Mesenteric fat pad (tissue), 1 donor: Measurements from ENCODE around the gene NAGPA. TPM values are rescaled to one million over a fixed set of nuclear protein-coding genes. Genes with fewer than 3 reads are reported as not detected.

Experiments
- DNase-seq: peaks from one replicate; pipeline ENCODE4 v3.0.0-alpha.2; 2020; ENCODE audit warnings: low spot score
- total RNA-seq: library from RNA; stranded (reverse); fragmentation: NEBNext Ultra II Directional; extraction: Animal tissue kit (Norgen Biotek cat#: 25700); gene quantifications from one replicate; pipeline ENCODE4 v1.2.1, GENCODE V29; 2021
- donor health status: DM: yes; HTN: yes; CAD: no.

The NAGPA gene
- total RNA-seq, 1 donor from 2014 or later: 12.1 TPM

DNA sequence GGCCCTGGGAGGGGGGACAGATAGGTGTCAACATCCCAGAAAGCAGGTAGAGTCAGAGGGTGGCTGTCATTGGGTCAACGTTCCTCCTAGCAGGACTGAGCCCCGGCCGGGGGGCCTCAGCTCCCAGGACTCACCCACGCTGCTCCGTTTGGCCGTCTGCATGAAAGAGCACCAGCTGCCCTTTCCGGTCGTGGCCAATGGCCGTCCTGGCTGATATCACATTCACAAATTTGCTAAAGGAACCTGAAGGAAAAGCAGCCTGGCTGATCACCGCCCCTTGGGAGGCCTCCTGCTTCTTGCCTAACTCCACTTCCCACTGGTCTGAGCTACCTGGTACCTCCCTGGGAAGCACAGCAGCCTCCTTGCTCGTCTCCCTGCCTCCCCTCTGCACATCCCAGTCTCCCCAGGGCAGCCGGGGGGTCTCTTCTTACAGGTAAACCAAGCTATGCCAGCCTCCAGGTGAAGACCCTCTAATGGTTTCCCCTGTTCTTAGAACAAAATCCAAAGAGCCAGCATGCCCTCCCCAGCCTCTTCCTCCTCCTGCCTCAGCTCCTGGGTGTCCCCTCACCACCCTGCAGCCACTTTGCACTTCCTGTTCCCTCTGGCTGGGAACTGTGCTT is 3.4 kb downstream of the NAGPA start:
- no peak for DNase-seq

DNA sequence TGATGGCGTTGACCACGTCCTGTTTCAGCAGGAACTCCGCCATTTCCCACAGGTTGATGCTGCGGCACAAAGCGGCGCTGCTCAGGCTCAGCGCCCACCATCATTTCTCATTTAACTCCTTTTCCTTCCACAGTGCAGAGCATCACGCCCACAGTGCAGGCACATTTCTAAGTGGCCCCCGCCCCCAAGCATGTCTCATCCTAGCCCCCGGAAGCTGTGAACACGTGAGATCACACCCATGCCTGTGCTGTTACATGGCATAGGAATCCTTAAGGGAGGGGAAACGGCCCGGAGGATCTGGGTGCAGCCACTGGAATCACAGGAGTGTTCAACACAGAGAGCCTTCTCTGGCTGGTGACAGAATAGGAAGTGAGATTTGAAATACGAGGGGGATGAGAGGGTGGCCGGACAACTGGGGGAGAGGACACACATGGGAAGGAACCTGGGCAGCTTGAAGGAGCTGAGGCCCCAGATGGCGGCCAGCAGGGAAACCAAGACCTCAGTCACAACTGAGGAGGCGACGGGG is 4.7 kb downstream of the NAGPA start:
- DNase-seq: no peak

DNA sequence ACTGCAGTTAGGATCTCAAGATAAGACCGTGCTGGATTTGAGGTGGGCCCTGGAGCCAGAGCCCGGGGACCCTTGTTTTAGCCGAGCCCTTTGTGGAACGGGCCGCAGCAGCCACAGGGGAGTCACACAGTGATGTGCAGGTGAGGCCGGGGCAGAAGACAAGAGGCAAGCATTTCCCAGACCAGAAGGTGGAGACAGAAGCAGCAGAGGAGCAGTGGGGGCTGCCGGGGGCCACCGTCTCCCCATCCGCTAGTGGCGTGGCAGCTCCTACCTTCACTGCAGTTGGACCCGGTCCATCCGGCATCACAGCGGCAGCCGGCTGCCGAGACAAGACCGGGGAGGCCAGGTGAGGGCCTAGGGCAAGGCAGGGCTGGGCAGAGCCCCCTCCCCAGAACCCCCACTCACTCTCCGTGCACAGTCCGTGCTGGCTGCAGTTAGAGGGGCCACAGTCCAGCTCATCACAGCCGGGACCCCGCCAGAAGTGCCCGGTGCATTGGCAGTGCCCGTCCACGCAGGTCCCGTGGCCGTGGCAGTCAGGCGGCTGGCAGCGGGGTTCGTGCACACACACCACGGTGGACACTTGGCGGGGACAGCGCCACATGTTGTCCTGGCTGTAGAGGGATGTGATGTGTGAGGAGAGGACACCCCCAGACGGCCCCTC is 6.0 kb downstream of the NAGPA start:
- DNase-seq: no peak

DNA sequence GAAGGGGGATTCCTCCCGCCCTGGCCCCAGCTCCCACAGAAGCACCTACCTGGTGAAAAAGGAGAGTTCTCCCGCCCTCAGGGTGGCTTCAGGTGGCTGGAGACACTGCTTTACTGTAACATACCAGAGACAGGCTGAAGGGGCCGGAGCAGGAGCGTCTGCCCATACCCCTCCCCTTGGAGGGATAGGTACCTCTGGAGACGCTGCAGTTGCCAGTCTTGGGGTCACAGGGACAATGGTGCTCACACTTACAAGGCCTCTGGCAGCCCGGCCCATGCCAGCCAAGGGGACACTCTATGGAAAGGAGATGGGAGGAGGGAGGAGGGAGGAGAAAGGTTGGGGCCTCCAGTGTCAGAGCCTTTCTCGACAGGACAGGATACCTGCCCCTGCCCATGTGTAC is 6.6 kb downstream of the NAGPA start:
- no peak for DNase-seq

DNA sequence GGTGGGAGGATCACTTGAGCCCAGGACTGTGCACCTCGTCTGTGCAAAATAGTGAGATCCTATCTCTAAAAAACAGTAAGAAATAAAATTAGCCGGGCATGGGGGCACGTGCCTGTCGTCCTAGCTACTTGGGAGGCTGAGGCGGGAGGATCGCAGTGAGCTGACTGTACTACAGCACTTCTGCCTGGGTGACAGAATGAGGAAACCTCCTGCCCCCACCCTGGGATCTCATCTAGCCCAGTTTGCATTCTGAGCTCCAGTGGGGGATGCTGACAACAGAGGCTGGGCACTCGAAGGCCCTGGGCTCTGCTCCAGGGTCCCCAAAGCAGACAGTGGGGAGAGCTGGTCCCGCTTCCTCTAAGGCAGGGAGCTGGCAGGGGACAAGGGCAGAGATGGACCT is 7.1 kb downstream of the NAGPA start:
- no peak for DNase-seq

DNA sequence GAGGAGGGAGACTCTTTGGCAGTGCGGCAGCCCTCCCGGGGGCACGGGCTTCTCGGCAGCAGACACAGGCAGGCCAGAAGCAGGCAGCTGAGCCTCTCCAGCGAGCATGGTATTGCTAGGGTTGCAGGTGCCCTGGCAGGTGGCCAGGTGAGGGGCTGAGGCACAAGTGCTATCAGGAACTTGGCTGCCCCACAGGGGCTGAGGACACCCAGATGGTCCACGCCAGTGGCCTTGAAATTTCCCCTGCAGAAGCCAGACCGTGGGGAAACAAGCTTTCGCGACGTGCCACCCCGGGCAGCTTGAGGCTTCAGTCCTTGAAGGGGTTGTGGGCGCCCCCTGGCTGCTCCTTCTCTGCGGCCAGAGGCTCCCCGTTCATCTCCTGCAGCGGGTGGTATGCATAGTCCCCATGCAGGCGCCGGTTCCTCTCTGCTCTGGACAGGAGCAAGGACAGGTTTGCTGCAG is 8.5 kb downstream of the NAGPA start:
- DNase-seq: no peak

DNA sequence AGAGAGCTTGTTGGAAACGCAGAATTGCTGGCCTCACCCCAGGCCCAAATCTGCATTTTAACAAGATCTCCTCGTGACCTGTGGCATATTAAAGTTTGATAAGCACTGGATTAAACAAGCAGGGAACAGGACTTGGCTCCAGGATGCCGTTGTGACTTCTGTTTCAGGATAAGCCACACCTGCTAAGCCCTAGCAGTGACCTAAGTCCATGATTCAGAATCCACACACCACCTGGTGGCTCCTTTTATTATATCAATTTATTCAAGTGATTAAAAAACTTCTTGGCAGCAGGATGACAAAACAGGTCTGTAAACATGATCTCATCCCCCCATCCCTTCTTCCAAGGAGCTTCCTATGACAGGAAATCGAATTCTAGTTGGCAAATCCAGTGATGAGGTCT is 9.1 kb downstream of the NAGPA start:
- DNase-seq: no peak

DNA sequence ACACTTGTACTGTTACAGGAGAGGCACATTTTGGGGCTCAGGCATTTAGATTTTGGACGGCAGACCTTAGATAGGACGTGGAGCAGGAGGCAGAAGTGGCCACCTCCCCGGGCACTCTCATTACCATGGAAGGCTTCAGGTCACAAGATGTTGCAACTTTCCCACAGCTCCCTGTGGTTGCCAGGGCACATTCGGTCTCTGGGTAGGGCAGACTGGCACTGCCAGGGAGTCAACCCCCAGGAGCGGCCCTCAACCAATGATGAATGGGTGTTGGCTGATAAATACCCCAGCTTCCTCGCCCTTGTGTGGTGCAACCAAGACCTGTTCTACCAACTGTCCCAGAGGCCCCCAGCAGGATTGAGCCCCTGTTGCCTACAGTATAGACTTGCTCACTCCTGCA is 11.2 kb downstream of the NAGPA start:
- DNase-seq: no peak

DNA sequence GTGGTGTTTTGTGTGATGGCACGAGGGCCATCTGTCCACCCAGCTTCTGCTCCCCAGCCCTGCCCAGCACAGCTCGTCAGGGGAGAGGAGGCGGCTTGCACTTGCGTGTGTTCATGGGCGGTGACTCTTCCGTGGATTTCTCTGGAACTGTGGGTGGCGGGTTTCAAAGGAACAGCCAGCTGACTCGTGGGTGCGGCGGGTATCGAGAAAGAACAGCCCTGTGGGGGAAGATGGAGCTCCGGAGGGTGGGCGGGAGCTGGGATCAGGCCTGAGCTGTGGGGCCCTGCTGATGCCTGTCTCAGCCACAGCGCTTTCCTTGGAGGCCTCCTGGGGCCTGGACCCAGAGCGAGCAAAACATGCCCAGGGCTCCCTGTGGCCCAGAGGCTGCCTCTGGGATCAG is 13.2 kb downstream of the NAGPA start:
- DNase-seq: no peak

DNA sequence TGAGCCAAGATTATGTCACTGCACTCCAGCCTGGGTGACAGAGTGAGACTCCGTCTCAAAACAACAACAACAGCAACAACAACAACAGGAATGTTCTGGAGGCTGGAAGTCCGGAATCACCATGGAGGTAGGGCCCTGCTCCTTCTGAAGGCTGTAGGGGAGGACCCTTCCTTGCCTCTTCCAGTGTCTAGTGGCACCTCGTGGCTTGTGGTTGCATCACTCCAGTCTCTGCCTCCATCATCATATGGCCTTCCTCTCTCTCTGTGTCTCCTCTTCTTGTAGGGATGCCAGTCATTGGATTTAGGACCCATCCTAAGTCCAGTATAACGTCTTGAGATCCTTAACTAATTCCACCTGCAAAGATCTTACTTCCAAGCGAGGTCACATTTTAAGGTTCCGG is 14.0 kb downstream of the NAGPA start:
- DNase-seq: no peak

DNA sequence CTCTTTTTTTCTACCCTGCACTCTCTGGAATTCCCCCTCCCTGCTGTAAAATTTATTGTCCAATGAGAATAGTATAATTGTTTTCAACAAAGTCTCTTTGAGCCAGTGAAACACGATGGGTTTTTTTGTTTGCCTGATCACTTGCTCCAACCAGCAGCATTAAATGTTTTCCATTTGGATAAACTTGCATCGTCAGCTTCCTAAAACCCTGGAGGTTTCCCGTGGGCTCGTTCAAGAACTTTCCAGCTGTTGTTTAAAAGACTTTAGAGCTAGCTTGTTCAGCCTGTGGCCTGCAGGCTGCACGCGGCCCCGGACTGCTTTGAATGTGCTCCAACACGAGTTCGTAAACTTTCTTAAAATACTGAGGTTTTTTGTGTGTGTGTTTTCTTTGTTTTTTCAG is 14.9 kb downstream of the NAGPA start:
- no peak for DNase-seq

DNA sequence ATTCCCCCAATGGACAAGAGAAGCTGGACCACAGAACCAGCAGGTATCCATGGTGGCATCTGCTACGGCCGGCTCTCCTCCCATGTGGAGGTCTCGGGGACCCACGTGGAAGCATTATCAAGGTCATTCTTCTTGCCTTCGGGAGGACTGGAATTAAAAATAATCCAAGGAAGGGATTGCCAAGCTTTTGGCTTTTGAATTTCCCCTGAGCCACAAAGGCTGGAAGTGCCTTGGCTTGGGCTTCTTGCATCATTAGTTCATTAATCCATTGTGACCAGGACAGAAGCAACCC is 16.1 kb downstream of the NAGPA start:
- no peak for DNase-seq

DNA sequence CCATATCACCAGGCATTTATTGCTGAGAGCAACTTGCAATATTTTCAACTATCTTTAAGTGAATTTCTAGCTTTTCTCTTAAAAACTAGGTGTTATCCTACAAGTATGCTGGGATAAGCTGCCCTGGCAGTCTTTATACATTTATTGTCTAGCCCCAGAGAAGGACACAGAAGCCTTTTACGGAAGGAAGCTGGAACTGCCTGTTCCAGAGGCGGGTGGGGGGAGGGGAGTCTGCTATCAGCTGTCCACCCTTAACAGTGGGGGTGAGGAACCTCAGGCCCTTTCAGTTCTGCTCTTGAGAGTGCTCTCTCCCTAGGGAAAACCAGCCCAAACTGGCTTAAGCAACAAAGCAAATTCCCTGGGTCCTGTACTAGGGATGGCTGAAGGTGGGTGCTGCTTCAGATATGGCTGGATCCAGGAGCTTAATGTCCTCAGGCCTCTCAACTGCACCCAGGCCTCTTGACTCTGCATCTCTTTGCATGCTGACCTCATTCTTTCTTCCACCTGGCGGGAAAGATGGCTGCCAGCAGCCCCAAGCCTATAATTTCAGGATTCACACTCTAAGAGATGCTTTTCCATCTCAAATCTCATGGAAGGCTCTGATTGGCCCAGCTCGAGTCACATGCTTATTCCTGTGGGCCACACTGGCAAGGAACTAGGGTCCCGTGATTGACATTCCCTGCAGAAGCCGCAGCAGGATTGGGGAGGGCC is 16.6 kb downstream of the NAGPA start:
- no peak for DNase-seq

DNA sequence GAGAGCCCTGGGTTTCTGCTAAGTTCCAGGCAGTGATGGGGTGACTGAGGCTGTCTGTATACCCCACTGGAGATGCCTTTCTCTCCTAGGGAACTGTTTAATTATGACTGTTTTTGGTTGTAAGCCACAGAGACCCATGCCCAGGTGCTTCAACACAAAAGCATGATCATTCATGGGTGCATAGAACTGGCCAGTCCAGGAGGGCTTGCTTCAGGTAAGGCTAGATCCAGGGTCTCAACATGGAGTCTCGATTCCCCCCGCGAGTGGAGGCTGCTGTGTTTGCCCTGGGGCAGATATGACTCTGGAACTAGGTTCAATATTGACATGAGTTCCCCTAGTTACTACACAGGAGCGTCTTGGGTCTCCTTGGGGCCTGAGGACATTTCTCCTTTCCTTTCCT is 17.8 kb downstream of the NAGPA start:
- DNase-seq: no peak

DNA sequence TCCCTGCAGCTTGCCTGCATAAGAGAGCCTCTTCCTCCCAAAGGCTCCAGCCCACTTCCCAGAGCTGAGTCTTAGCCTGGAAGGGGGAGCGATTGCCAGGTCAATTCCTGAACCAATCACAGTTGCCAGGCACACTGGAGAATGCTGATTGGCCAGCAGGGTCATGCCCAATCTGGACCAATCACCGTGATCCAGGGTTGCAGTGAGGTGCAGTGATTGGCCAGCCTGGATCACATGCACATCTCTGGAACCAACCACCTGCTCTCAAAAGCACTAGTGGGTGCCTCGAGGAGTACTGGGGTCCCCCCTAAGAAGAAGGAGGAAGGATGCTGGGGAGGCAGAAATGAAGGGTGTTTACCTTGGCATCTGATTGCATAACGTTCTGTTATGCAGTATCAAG is 18.4 kb downstream of the NAGPA start:
- DNase-seq: no peak

DNA sequence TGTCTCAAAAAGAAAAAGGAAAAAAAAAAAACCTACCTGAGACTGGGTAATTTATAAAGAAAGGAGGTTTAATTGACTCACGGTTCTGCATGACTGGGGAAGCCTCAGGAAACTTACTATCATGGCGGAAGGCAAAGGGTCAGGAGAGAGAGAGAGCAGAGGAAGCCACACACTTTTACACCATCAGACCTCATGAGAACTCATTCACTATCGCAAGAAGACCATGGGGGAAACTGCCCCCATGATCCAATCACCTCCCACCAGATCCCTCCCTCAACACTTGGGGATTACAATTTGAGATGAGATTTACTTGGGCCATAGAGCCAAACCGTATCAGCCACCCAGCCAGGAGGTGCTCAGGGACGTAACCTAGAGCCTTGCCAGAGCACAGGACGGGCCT is 20.8 kb downstream of the NAGPA start:
- DNase-seq: no peak

DNA sequence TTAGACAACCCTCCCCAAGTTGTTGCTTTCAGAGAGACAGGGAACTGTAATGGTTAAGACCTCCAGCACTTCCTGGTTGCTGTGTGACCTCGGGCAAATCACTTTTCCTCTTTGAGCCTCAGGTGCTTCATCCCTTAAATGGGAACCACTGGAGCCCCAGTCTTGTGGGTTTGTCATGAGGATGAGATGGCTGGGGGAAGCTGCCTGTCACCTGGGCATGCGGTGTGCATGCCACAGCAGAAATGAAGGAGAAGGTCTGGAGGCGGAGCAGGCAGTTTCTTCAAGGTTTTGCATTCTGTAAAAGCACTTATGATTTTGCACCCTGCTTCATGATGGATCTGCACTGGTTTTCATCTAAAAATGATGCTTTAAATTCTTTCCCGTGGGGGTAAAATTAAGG is 22.1 kb downstream of the NAGPA start:
- no peak for DNase-seq

DNA sequence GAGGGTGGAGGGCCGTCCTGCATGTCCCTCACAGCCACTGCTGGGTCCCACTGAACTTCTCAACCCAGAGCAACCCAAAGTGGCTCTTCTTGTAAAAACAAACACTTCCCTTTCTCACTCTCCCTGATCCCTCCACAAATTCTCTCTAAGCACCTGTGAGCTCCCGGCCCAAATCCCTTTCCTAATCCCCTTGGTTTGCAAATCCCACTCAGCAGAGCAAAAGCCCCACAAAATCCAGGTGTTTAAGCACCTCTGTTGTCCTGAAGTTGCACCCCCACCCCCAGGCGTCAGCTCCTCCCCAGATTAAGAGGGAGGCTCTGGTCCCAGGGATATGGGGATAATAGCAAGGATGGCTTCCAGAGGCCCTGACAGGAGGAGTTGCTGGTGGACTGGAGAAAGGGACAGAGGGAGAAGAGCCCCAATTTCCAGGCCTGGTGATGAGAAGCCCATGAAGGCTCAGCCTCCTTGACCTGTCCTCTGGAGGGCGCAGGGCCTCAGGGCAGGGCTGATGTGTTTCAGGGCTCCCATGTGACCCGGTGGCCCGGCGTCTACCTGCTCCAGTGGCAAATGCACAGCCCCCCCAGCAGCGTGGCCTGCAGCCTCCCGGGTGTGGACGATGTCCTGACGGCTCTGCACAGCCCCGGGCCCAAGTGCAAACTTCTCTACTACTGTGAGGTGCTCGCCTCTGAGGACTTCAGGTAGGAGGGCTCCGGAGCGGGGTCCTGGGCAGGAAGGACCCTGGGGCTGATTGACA is 23.0 kb downstream of the NAGPA start:
- DNase-seq: no peak

DNA sequence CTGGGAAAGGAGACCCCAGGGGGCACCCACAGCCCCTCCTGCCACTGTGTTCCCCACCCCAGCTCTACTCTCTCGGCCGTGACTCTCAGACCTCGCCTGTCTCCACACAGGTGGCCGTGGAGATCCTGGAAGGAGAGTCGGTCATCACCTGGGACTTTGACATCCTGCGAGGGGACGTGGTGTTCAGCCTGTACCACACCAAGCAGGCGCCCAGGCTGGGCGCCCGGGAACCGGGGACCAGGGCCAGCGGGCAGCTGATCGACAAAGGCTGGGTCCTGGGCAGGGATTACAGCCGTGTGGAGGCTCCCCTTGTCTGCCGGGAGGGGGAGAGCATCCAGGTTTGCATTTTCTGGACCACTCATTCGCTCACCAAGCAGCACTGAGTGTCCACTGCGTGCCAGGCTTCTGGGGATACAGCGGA is 25.4 kb downstream of the NAGPA start:
- DNase-seq: no peak

DNA sequence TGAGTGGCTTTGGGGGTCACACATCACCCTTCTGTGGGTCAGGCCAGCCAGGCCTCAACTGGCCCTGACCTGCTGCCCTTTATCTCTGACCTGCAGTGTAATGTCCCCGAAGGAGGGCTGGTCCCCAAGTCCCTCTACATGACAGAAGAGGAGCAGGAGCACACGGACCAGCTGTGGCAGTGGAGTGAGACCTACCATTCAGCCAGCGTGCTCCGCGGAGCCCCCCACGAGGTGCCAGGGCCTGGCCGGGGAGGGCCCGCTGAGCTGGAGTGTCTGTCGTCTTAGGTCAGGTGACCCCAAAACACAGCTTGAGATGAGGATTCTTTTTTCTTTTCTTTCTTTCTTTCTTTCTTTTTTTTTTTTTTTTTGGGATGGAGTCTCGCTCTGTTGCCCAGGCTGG is 26.5 kb downstream of the NAGPA start:
- no peak for DNase-seq

DNA sequence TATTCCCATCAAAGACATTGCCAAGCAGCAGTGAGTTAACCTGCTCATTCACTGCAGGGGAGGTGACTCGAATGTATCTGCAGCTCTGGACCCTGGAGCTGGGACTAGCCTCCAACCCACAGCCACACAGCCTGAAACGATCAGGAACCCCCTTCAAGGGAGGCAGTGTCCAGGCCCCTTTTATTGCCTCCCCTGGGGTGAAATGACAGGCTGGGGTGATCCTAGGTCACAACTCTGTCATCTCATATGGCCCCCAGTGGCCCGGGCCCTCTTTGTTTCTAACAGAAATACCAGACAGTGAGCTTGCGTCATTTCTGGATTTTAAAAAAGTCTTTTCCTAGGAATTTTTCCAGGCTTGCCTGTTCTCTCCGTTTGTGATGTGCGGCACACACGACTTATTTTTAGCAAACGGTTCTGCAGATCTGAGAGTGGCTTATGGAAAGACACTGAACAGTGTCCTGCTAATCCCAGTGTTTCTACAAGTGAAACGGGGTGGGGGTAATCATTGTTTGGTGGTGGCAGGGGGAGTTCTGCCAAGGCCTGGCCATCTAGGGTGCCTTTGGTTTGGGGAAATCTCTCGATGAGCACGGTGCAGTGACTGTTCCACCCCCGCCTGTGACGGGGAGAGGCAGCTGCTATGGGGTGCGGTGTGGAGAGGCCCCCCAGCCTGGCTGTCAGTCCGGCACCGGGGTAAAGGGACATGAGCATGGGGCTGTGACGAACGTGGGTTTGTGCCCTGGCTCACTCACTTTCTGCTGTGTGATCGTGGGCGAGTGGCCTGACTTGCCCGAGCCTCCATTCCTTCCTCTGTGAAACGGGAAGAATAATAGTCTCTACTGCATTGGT is 27.2 kb downstream of the NAGPA start:
- DNase-seq: no peak
